Pancreas (tissue), 10 donors: ENCODE measurements around the gene CHN1. TPM values are rescaled to one million over a fixed set of nuclear protein-coding genes. Genes with fewer than 3 reads are reported as not detected.

ENCODE experiments used
- ATAC-seq, 4 donors: fragments of 200-7000 bp; cut with Tn5 transposase; one replicate each; pipeline versions ENCODE4 v1.8.0 to v1.9.1; 2020; ENCODE audit warnings: mild to moderate bottlenecking in 4 of 4, moderate library complexity in 4 of 4
- DNase-seq, 6 donors: peaks; one replicate each; pipeline ENCODE4 v3.0.0-alpha.2; 2020
- FAIRE-seq: peaks from 2 replicates; lab custom pipeline; 2012; peaks lifted over from hg19 to GRCh38; lab: Jason Lieb, UNC
- H3K27ac ChIP-seq, 4 donors: fragments of 200-600 bp; sonication (generic); 1 replicate in 3 of 4; 2 replicates in 1 of 4; pipeline versions ENCODE4 v1.5.0 to v1.8.0; 2020
- H3K27me3 ChIP-seq, 4 donors: fragments of 200-600 bp; one replicate each; pipeline ENCODE4 v1.8.0; 2021
- H3K36me3 ChIP-seq, 3 donors: fragments of 200-600 bp; sonication (generic) in 1 of 3; one replicate each; pipeline versions ENCODE4 v1.5.0 to v1.8.0; 2020 to 2021
- H3K4me1 ChIP-seq, 3 donors: fragments of 200-600 bp; one replicate each; pipeline ENCODE4 v1.8.0; 2021
- H3K4me3 ChIP-seq, 4 donors: fragments of 200-600 bp; sonication (generic) in 2 of 4; one replicate each; pipeline versions ENCODE4 v1.5.0 to v1.8.0; 2020 to 2021
- H3K9me3 ChIP-seq, 4 donors: fragments of 200-600 bp; one replicate each; pipeline ENCODE4 v1.8.0; 2021
- CTCF ChIP-seq, 4 donors: fragments of 200-600 bp; sonication (generic) in 3 of 4; IDR thresholded peaks; one replicate each; pipeline versions ENCODE4 v1.5.0 to v1.8.0; 2021; ENCODE audit warnings: antibody characterized with exemption in 4 of 4
- WGBS, 2 donors: extraction: QIAGEN DNeasy Blood & Tissue Kit; methylation state at CpG; one replicate each; pipeline ENCODE4 v1.1.7; 2013; 5-methylcytosine and 5-hydroxymethylcytosine counted together
- intact Hi-C, 3 donors: fragments of 100-400 bp; cut with DNase I; formaldehyde crosslinking; loops; one replicate each; pipeline versions ENCODE4 v1.11.1 to v1.14.2; 2022
- polyA plus RNA-seq, 2 donors: library from polyadenylated mRNA; stranded (reverse); fragments of 200-250 nt; gene quantifications; one replicate each; pipeline ENCODE4 v1.2.3, GENCODE V29; 2013
- total RNA-seq, 6 donors: library from RNA; stranded (reverse); fragmentation: NEBNext Ultra II Directional in 4 of 6; extraction: Animal tissue kit (Norgen Biotek cat#: 25700) in 4 of 6; gene quantifications; one replicate each; pipeline versions ENCODE4 v1.2.1 to v1.2.4, GENCODE V29; 2021 to 2023
- donor health status: healthy with polysubstance abuse.
- donor health status: DM: no; HTN: no; CAD: no; lungs with moderate emphysema.
- donor health status: DM: no; HTN: no; CAD: no.
- donor health status: control.
- donor health status: control.
- donor health status: Bipolar disorder and iron deficiency.
- donor health status: DM: yes; HTN: yes; CAD: no.
- donor health status: DM: no; HTN: no; CAD: no.
- donor health status: DM: no; HTN: no; CAD: no.
- donor health status: DM: yes; HTN: yes; CAD: no.

CHN1 gene
- total and polyA plus RNA-seq, 8 donors: 1.3 to 15.4 (median 3.7) TPM

DNA sequence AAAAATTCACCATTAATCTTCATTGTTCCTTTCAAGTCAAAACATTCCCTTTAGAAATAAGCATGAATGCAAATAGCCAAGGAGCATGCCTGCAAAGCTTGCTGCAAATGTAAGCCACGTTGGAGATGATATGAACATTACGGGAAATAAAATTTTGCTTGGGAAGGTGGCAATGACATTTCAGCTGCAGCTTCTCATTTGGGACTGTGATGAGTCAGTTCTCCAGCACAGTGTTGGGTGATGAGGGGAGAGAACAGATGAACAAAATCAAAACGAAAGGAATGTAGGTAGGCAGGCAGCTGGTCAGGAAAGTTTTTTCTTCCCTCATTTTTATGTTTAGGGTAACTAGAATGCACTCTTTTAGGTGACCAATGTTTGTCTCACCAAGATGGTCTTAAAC lies 175.6 kb downstream of the CHN1 start:
- no peak overlapping the region for H3K4me3 ChIP-seq
- H3K27ac ChIP-seq: no peak overlapping the region
- WGBS, 2 donors: 75 to 82% methylated on average over 3 of the region's 3 CpGs
- DNase-seq: no peak
- no peak for ATAC-seq
- H3K27me3 ChIP-seq: no peaks in the 10 kb centered on the region
- no peak for FAIRE-seq
- H3K36me3 ChIP-seq: no peaks in the 10 kb centered on the region
- no peak for TF ChIP-seq CTCF (IDR thresholded peaks at IDR 0.05)
- H3K9me3 ChIP-seq: no peaks in the 10 kb centered on the region
- intact Hi-C loops: no loop called here
- H3K4me1 ChIP-seq: no peaks in the 10 kb centered on the region

DNA sequence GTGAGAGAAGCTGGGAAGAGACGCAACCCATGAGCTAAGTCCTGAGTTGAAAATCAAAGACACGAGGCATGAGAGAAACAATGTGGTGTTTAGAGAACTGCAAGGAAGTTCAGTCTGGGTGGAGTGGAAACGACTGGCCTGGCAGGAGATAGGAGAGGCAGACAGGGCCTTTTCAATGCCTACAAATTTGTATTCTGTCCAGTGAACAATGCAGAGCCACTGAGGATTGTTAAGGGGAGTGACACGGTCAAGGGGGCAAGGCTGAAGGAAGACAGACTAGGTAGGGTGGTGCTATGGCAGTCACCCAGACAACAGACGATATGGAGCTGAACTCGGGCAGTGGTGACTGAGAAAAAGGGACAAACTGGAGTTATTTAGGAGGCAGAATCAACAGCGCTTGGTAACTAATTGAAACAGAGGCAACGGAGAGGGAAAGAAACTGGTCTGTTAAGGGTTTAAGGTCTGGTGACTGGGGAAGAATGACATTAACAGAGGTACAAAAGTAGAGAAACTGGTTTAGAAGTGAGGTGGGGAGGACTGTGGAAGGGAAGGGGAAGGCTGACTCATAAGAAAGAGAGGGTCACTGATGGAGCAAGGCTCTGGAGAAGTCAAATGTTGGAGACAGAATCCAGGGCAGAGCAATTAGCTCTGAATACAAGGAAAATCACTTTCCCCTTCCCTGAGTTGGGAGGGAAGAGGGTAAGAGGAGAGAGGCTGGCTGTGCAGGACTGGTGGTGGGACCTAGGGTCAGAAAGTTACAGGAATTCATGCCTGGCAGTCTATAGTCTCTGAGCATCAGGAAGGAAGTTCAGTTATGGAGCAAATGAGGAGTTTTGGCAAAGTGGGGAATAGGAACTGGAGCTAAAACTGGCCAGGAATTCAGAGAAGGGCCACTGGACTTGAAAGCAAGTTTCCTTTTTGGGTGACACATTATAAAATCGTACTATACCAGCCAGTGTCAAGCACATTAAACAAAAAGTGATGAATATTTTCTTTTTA lies 177.5 kb downstream of the CHN1 start:
- no peak for TF ChIP-seq CTCF (IDR thresholded peaks at IDR 0.05)
- Histone ChIP-seq H3K4me1 (no peaks in the 10 kb centered on the region), H3K27ac (no peak overlapping the region), H3K36me3 (no peaks in the 10 kb centered on the region), H3K27me3 (no peaks in the 10 kb centered on the region), H3K9me3 (no peaks in the 10 kb centered on the region), H3K4me3 (no peak overlapping the region)
- ATAC-seq (peak in 2 of 4 donors; percentile 18 to 25), FAIRE-seq (no peak), DNase-seq (no peak)
- intact Hi-C loops: no loop called here
- 63 to 70% methylated on average over 9 of the region's 9 CpGs for WGBS, 2 donors

DNA sequence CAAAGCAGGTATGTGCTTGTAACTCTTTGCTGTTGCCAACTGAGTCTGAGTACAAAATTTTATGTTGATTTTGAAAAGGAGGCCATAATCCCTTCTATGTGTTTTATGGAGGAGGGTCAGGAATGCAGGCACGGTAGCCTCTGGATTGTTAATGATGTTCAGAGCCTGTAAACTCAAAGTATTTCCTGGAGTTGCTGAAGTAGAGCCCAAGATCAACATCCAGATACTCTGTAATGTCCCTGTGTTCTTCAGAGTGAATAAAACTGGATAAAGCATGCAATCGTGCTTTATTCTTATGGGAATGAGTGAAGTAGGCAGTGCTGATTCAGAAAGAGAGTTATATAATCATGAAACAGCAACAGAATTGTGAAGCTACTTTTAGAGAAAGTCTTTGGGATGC lies 179.1 kb downstream of the CHN1 start:
- intact Hi-C loops: no loop called here
- no peak for DNase-seq
- Histone ChIP-seq H3K27me3 (no peaks in the 10 kb centered on the region), H3K4me1 (no peaks in the 10 kb centered on the region), H3K27ac (no peak overlapping the region), H3K9me3 (no peaks in the 10 kb centered on the region), H3K4me3 (no peak overlapping the region), H3K36me3 (no peaks in the 10 kb centered on the region)
- 66 to 71% methylated on average over 2 of the region's 2 CpGs for WGBS, 2 donors
- ATAC-seq: no peak
- no peak for TF ChIP-seq CTCF (IDR thresholded peaks at IDR 0.05)
- FAIRE-seq: no peak

DNA sequence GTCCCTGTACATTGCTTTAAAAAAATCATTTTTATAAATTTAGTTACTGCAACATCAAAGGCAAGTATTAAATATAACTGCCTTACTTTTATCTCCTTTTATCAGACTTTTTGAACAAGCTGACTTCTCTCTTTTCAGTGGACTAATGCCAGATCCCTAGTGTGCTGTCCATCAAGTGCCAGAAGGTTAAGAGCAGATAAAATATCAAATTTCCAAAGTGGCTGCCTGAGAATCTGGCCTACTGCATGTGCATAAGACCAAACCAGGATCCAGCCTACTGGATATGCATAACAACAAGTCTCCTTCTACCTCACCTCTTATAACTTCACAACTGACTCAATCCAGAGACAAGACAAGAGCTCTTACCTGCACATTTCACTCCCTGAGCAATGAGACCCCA lies 181.1 kb downstream of the CHN1 start:
- Histone ChIP-seq H3K27me3 (no peaks in the 10 kb centered on the region), H3K4me1 (no peaks in the 10 kb centered on the region), H3K9me3 (no peaks in the 10 kb centered on the region), H3K27ac (no peak overlapping the region), H3K36me3 (no peaks in the 10 kb centered on the region), H3K4me3 (no peak overlapping the region)
- DNase-seq (no peak), FAIRE-seq (no peak), ATAC-seq (no peak)
- TF ChIP-seq CTCF (IDR thresholded peaks at IDR 0.05): no peak
- intact Hi-C loops: no loop called here

DNA sequence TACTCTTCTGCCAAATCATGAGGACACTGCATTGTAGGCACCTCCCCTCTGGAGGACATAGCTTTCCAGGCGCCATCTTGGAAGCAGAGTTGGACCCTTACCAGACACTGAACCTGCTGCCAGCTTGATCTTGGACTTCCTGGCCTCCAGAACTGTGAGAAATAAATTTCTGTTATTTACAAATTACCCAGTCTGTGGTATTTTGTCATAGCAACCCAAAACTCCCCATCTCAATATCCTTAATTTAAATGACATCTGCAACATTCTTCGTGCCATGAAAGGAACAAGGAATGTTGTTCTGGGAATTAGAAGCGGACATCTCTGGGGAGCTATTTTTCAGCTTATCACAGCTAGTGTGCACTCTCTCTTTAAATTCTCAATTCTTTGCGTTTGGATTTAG lies 183.6 kb downstream of the CHN1 start:
- WGBS, 2 donors: 83 to 93% methylated on average over 4 of the region's 4 CpGs
- Histone ChIP-seq H3K27me3 (no peaks in the 10 kb centered on the region), H3K27ac (no peak overlapping the region), H3K4me3 (no peak overlapping the region), H3K9me3 (no peaks in the 10 kb centered on the region), H3K4me1 (no peaks in the 10 kb centered on the region), H3K36me3 (no peaks in the 10 kb centered on the region)
- FAIRE-seq (no peak), DNase-seq (no peak), ATAC-seq (no peak)
- intact Hi-C loops: no loop called here
- no peak for TF ChIP-seq CTCF (IDR thresholded peaks at IDR 0.05)
